Calu3 (cell line): ENCODE results near the gene TNIK. TPM values are rescaled to one million over a fixed set of nuclear protein-coding genes. Genes with fewer than 3 reads are reported as not detected.

Experiments used
- BruUV-seq: library from RNA; stranded (reverse); fragments of 400-500 nt; replicated peaks from 2 replicates; lab custom pipeline; 2021; lab: Mats Ljungman, UMichigan
- CTCF ChIA-PET: fragments of 300-600 bp; sonication (Branson Sonifier 250); formaldehyde crosslinking; loops from one replicate; lab custom pipeline; 2022; ENCODE audit warnings: antibody characterized with exemption; lab: Charles Lee
- DNase-seq: peaks from one replicate; pipeline ENCODE4 v3.0.0; 2022
- H3K27ac Mint-ChIP-seq: one replicate; pipeline ENCODE4 v1.8.0; 2022; ENCODE audit warnings: mixed read lengths; ENCODE audit not compliant: unreplicated experiment
- H3K27me3 Mint-ChIP-seq: one replicate; pipeline ENCODE4 v1.8.0; 2022; ENCODE audit warnings: mixed read lengths; ENCODE audit not compliant: unreplicated experiment
- H3K36me3 Mint-ChIP-seq: one replicate; pipeline ENCODE4 v1.8.0; 2022; ENCODE audit warnings: mild to moderate bottlenecking, moderate library complexity, mixed read lengths; ENCODE audit not compliant: insufficient read depth, unreplicated experiment
- H3K4me1 Mint-ChIP-seq: one replicate; pipeline ENCODE4 v1.8.0; 2022; ENCODE audit warnings: mild to moderate bottlenecking, low read depth, mixed read lengths; ENCODE audit not compliant: unreplicated experiment
- H3K4me3 Mint-ChIP-seq: one replicate; pipeline ENCODE4 v1.8.0; 2022; ENCODE audit warnings: mild to moderate bottlenecking, low read depth, moderate library complexity, mixed read lengths; ENCODE audit not compliant: unreplicated experiment
- H3K9me3 Mint-ChIP-seq: one replicate; pipeline ENCODE4 v1.8.0; 2022; ENCODE audit warnings: low read depth, mixed read lengths; ENCODE audit not compliant: unreplicated experiment
- intact Hi-C: fragments of 100-400 bp; cut with micrococcal nuclease; formaldehyde crosslinking; loops from one replicate; pipeline ENCODE4 v1.10.0; 2022; ENCODE audit not compliant: unreplicated experiment
- total RNA-seq: library from RNA; stranded (reverse); gene quantifications from 2 replicates; pipeline ENCODE4 v1.2.3, GENCODE V29; 2022
- TF ChIP-seq, protein P1 (sequence below): fragments of 200-600 bp; IDR thresholded peaks from one replicate; pipeline ENCODE4 v1.8.0; 2022; ENCODE audit warnings: antibody characterized with exemption; ENCODE audit not compliant: unreplicated experiment

Gene TNIK
- total RNA-seq, 1 experiment from 2014 or later: 19.7 TPM

DNA sequence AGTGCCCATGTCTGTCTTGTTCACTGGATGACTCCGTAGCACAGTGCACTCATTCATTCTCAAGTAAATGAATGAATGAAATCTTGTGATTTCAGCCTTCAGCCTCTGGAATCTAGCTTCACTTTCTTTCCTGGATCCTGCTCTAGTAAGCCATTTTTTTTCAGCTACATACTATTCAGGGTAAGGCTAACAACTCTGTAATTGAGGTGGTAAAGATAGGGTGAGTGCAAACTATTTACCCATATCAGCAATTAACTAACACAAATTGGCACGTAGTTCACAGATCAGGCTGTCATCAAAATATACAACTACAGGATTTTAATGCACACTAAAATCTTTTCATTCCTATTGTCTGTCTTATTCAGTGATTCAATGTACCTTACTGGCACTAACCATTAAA lies 238.6 kb downstream of the TNIK start:
- Mint-ChIP-seq H3K4me3 (no peak overlapping the region), H3K4me1 (peaks cover 8% of the 10 kb centered on the region), H3K27me3 (no peaks in the 10 kb centered on the region), H3K27ac (no peak overlapping the region), H3K9me3 (peaks cover 2% of the 10 kb centered on the region), H3K36me3 (no peaks in the 10 kb centered on the region)
- BruUV-seq: no TSS peak
- TF ChIP-seq, protein P1, sequence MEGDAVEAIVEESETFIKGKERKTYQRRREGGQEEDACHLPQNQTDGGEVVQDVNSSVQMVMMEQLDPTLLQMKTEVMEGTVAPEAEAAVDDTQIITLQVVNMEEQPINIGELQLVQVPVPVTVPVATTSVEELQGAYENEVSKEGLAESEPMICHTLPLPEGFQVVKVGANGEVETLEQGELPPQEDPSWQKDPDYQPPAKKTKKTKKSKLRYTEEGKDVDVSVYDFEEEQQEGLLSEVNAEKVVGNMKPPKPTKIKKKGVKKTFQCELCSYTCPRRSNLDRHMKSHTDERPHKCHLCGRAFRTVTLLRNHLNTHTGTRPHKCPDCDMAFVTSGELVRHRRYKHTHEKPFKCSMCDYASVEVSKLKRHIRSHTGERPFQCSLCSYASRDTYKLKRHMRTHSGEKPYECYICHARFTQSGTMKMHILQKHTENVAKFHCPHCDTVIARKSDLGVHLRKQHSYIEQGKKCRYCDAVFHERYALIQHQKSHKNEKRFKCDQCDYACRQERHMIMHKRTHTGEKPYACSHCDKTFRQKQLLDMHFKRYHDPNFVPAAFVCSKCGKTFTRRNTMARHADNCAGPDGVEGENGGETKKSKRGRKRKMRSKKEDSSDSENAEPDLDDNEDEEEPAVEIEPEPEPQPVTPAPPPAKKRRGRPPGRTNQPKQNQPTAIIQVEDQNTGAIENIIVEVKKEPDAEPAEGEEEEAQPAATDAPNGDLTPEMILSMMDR: no peak
- CTCF ChIA-PET: interaction anchor here (0.8 kb wide), 1 partner anchor 11 kb away, joined by 3 read pairs; no protein-coding TSS in a partner anchor
- intact Hi-C loops: no loop called here
- no peak for DNase-seq

DNA sequence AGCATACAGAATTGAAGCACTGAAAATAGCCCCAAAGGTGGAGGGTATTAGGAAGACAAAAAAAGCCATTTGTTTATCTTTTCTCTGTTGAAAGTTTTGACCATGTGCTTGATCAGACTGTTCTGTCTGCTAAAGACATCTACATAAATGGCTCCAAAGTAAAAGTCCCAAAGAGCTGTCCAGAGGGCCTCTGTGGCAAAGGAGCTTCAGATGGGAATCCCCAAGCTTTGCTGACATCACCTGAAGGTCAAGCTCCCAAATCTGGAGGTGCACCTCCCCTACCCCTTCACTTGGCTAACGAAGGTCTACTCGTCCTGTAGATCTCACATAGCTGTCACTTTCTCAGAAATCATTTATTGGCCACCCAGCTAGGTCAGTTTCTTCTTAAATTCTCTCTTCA lies 239.1 kb downstream of the TNIK start:
- no peak overlapping the region for H3K4me3 Mint-ChIP-seq
- H3K4me1 Mint-ChIP-seq: peaks cover 8% of the 10 kb centered on the region
- no peaks in the 10 kb centered on the region for H3K27me3 Mint-ChIP-seq
- no peaks in the 10 kb centered on the region for H3K9me3 Mint-ChIP-seq
- H3K36me3 Mint-ChIP-seq: no peaks in the 10 kb centered on the region
- intact Hi-C loops: no loop called here
- no peak for DNase-seq
- BruUV-seq: no TSS peak
- TF ChIP-seq, protein P1: no peak
- no peak overlapping the region for H3K27ac Mint-ChIP-seq
- CTCF ChIA-PET: interaction anchor here (0.8 kb wide), 1 partner anchor 12 kb away, joined by 3 read pairs; no protein-coding TSS in a partner anchor

DNA sequence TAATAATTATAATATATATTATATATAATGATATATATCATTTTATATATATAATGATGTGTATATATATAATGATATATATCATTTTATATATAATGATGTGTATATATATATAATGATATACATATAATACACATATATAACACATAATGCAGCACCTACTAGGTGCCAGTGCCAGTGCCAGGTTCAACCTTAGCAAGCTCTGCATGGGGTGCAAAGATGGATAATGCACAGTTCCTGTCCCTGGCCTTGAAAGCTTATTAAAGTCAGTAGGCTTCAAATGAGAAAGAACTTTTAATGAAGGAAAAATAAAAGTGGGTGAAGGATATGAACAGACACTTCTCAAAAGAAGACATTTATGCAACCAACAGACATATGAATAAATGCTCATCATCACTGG lies 240.9 kb downstream of the TNIK start:
- no TSS peak for BruUV-seq
- no peaks in the 10 kb centered on the region for H3K9me3 Mint-ChIP-seq
- DNase-seq: no peak
- H3K27me3 Mint-ChIP-seq: no peaks in the 10 kb centered on the region
- H3K4me1 Mint-ChIP-seq: peaks cover 8% of the 10 kb centered on the region
- H3K27ac Mint-ChIP-seq: no peak overlapping the region
- no peaks in the 10 kb centered on the region for H3K36me3 Mint-ChIP-seq
- no peak overlapping the region for H3K4me3 Mint-ChIP-seq
- intact Hi-C loops: no loop called here
- TF ChIP-seq, protein P1: no peak
- CTCF ChIA-PET: no interaction called here

DNA sequence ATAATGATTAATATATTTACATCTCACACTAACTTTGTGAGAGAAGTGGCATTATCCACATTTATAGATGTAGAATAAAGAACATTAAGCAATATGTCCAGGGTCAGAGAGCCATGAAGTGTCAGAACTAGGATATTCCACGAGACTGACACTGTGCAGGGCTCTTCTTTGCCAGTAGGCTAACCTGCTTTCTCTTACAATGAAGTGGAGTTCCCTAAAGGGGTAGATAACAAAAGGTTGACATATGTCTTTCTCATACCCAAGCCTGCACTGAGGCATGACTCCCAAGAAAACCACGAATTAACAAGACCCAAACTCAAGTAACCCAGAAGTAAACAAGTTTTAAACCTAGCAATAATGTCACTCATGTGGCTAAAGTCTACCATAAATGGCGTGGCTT lies 242.1 kb downstream of the TNIK start:
- intact Hi-C loops: no loop called here
- Mint-ChIP-seq H3K4me3 (no peak overlapping the region), H3K27ac (no peak overlapping the region), H3K36me3 (no peaks in the 10 kb centered on the region), H3K4me1 (peaks cover 5% of the 10 kb centered on the region), H3K9me3 (no peaks in the 10 kb centered on the region), H3K27me3 (no peaks in the 10 kb centered on the region)
- CTCF ChIA-PET: no interaction called here
- DNase-seq: no peak
- BruUV-seq: no TSS peak
- TF ChIP-seq, protein P1: no peak
